Measurements from ENCODE around the gene FIZ1. TPM values are rescaled to one million over a fixed set of nuclear protein-coding genes. Genes with fewer than 3 reads are reported as not detected.

The FIZ1 gene
- total and polyA plus RNA-seq, 2 of the 4 experiments (the other 2 are of a cell fraction): 1.3 to 5.9 TPM

DNA sequence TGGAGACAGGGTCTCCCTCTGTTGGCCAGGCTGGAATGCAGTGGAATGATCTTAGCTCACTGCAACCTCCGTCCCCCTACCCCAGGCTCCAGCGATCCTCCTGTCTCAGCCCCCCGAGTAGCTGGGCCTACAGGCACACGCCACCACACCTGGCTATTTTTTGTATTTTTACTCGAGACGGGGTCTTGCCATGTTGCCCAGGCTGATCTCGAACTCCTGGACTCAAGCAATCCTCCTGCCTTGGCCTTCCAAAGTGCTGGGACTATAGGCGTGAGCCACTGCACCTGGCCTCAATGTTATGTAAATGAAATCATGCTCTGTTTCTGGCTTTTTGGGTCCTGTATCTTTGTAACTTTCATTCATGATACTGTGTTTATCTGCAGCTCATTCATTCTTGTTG, 10.6 kb downstream of the FIZ1 start:
- TF ChIP-seq RCOR1 (IDR thresholded peaks at IDR 0.05; ENCODE audit: insufficient replicate concordance, low read length) (no peak), FOS (IDR thresholded peaks at IDR 0.05; ENCODE audit: low read depth, low read length) (no peak), RAD21 (IDR thresholded peaks at IDR 0.05; ENCODE audit: low read length) (no peak), MAZ (IDR thresholded peaks at IDR 0.05; ENCODE audit: borderline replicate concordance, low read depth, low read length) (no peak), CHD1 (IDR thresholded peaks at IDR 0.05; ENCODE audit: low read depth, low read length) (no peak), NFE2L2 (IDR thresholded peaks at IDR 0.05; ENCODE audit: low read depth, low read length) (no peak), RFX5 (IDR thresholded peaks at IDR 0.05; ENCODE audit: low read depth, low read length) (no peak), MXI1 (IDR thresholded peaks at IDR 0.05; ENCODE audit: borderline replicate concordance, low read depth, low read length) (no peak), SMC3 (IDR thresholded peaks at IDR 0.05; ENCODE audit: low read depth, low read length) (no peak)
- TF ChIP-seq, protein P1, sequence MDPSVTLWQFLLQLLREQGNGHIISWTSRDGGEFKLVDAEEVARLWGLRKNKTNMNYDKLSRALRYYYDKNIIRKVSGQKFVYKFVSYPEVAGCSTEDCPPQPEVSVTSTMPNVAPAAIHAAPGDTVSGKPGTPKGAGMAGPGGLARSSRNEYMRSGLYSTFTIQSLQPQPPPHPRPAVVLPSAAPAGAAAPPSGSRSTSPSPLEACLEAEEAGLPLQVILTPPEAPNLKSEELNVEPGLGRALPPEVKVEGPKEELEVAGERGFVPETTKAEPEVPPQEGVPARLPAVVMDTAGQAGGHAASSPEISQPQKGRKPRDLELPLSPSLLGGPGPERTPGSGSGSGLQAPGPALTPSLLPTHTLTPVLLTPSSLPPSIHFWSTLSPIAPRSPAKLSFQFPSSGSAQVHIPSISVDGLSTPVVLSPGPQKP (IDR thresholded peaks at IDR 0.05; ENCODE audit: borderline replicate concordance, low read depth, low read length): no peak
- TF ChIP-seq, protein P2, sequence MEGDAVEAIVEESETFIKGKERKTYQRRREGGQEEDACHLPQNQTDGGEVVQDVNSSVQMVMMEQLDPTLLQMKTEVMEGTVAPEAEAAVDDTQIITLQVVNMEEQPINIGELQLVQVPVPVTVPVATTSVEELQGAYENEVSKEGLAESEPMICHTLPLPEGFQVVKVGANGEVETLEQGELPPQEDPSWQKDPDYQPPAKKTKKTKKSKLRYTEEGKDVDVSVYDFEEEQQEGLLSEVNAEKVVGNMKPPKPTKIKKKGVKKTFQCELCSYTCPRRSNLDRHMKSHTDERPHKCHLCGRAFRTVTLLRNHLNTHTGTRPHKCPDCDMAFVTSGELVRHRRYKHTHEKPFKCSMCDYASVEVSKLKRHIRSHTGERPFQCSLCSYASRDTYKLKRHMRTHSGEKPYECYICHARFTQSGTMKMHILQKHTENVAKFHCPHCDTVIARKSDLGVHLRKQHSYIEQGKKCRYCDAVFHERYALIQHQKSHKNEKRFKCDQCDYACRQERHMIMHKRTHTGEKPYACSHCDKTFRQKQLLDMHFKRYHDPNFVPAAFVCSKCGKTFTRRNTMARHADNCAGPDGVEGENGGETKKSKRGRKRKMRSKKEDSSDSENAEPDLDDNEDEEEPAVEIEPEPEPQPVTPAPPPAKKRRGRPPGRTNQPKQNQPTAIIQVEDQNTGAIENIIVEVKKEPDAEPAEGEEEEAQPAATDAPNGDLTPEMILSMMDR (conservative IDR thresholded peaks at IDR 0.05; ENCODE audit: low read depth, low read length): no peak
- in situ Hi-C loops (cut with MboI; ENCODE audit: low sequenced_read_pairs): no loop called here
- Histone ChIP-seq H3K27ac (ENCODE audit: insufficient read depth, low read length) (no peak overlapping the region), H4K91ac (ENCODE audit: insufficient read depth, low read depth, low read length) (no peak overlapping the region), H3K79me1 (ENCODE audit: low read depth in 1 of 2, low read length in 2 of 2) (no peaks in the 10 kb centered on the region; a peak in 1 of 4 replicates), H3K27me3 (ENCODE audit: control insufficient read depth, insufficient read depth, low read length) (no peaks in the 10 kb centered on the region), H2AK9ac (replicated peaks; ENCODE audit: low read depth, low read length, poor library complexity) (no peak overlapping the region), H3K4ac (ENCODE audit: low read depth, low read length) (no peak overlapping the region), H3K14ac (replicated peaks; ENCODE audit: low read depth, low read length) (no peak overlapping the region), H3K56ac (ENCODE audit: extremely low read depth, insufficient read depth, low read length) (no peak overlapping the region), H2BK15ac (ENCODE audit: low read depth, low read length) (no peak overlapping the region), H3K4me1 (ENCODE audit: control insufficient read depth, insufficient read depth, low read length) (peaks cover 10% of the 10 kb centered on the region), H4K20me1 (ENCODE audit: insufficient read depth, low read length) (no peaks in the 10 kb centered on the region), H3K9ac (ENCODE audit: low read depth, low read length) (no peak overlapping the region), H2AFZ (replicated peaks; ENCODE audit: low read length, poor library complexity) (no peak overlapping the region), H2BK5ac (ENCODE audit: low read depth, low read length, poor library complexity, severe bottlenecking) (no peak overlapping the region), H3K18ac (ENCODE audit: low read depth, low read length) (no peak overlapping the region), H3K4me3 (ENCODE audit: insufficient read depth, low read depth, low read length) (no peak overlapping the region), H2BK20ac (ENCODE audit: low read depth, low read length) (no peak overlapping the region), H3K36me3 (ENCODE audit: control insufficient read depth, insufficient read depth, low read length) (peaks cover 19% of the 10 kb centered on the region), H3K4me2 (ENCODE audit: low read depth, low read length) (no peak overlapping the region), H3K9me3 (ENCODE audit: control insufficient read depth, insufficient read depth, low read length) (no peaks in the 10 kb centered on the region), H4K8ac (ENCODE audit: low read depth in 2 of 2, low read length in 2 of 2) (no peak overlapping the region), H2AK5ac (ENCODE audit: low read depth, low read length) (no peak overlapping the region), H2BK120ac (ENCODE audit: low read depth, low read length) (no peak overlapping the region), H4K5ac (ENCODE audit: low read depth, low read length) (no peak overlapping the region), H3K23ac (ENCODE audit: low read depth, low read length) (no peak overlapping the region), H3K9me1 (ENCODE audit: insufficient read depth, low read length) (peaks cover 3% of the 10 kb centered on the region)
- dilution Hi-C loops (cut with HindIII; ENCODE audit: low sequenced_read_pairs, unreplicated experiment): no loop called here
- BruUV-seq (replicated peaks): no TSS peak
- ChIA-PET CTCF (no interaction called here), POLR2A (ENCODE audit: unreplicated experiment) (no interaction called here)
- ATAC-seq (ENCODE audit: low read depth): no peak
- intact Hi-C loops (cut with micrococcal nuclease): no loop called here
- no peak for DNase-seq
- WGBS, 2 experiments (ENCODE audit: extremely low coverage in 2 of 2, insufficient read length in 1 of 2): 96% methylated on average over 4 of the region's 8 CpGs; no CpG with 5 or more reads in 1 of the 2 experiments
